Transverse colon (tissue), 3 donors: ENCODE data around the gene GRAP.

Experiments used
- POLR2A ChIP-seq: fragments of 450-650 bp; IDR thresholded peaks from one replicate; pipeline ENCODE4 v1.6.1; 2016; ENCODE audit warnings: antibody characterized with exemption, mild to moderate bottlenecking, moderate library complexity
- TF ChIP-seq, protein P1 (sequence below), 5 experiments: fragments of 200-600 bp in 3 of 5; fragments of 450-650 bp in 2 of 5; sonication (generic) in 3 of 5; IDR thresholded peaks; 1 replicate in 2 of 5; 2 replicates in 3 of 5; pipeline ENCODE4 v1.5.1; 2016 to 2017; ENCODE audit warnings: antibody characterized with exemption in 5 of 5, inconsistent platforms in 3 of 5, mild to moderate bottlenecking in 2 of 5, moderate library complexity in 1 of 5

DNA sequence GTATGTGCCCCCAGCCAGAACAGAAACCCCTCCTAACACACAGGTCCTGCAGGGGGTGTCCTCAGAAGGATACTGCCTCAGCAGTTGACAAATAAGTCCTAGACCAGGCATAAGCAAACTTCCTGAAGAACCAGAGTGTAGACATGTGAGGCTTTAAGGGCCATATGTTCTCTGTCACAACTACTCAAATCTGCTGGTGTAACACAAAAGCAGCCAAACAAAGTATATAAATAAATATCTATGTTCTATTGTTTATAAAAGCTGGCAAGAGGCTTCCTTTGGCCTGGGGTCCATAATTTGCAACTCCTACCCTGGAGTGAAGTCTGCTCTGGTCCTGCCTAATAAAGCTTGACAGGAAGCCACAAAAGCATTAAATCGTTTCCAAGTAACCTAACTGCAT lies 52.1 kb downstream of the GRAP start:
- TF ChIP-seq, protein P1, sequence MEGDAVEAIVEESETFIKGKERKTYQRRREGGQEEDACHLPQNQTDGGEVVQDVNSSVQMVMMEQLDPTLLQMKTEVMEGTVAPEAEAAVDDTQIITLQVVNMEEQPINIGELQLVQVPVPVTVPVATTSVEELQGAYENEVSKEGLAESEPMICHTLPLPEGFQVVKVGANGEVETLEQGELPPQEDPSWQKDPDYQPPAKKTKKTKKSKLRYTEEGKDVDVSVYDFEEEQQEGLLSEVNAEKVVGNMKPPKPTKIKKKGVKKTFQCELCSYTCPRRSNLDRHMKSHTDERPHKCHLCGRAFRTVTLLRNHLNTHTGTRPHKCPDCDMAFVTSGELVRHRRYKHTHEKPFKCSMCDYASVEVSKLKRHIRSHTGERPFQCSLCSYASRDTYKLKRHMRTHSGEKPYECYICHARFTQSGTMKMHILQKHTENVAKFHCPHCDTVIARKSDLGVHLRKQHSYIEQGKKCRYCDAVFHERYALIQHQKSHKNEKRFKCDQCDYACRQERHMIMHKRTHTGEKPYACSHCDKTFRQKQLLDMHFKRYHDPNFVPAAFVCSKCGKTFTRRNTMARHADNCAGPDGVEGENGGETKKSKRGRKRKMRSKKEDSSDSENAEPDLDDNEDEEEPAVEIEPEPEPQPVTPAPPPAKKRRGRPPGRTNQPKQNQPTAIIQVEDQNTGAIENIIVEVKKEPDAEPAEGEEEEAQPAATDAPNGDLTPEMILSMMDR (IDR thresholded peaks at IDR 0.05): no peak
- TF ChIP-seq POLR2A: no peak
